ENCODE data around the gene SCN1B. TPM values are rescaled to one million over a fixed set of nuclear protein-coding genes. Genes with fewer than 3 reads are reported as not detected.

Gene SCN1B
- total and polyA plus RNA-seq, 10 of the 15 experiments (the other 5 are each of a cell fraction or from before 2014, with no cell fraction given), result 0.04 to 0.54 (median 0.11) TPM; not detected in 3

GRCh38 chr19:34998777-34999497 lies 31.3 kb upstream of the SCN1B start (continued):
- TF ChIP-seq BCL3 (IDR thresholded peaks at IDR 0.05; ENCODE audit: borderline replicate concordance, insufficient read depth, low read depth, low read length, poor library complexity, severe bottlenecking) (no peak), USF2 (IDR thresholded peaks at IDR 0.05; ENCODE audit: borderline replicate concordance, low read depth, low read length) (no peak), ZBTB11 (CRISPR knock-in tag; IDR thresholded peaks at IDR 0.05) (no peak), PRDM15 (CRISPR knock-in tag; IDR thresholded peaks at IDR 0.05) (no peak), ATF3 (IDR thresholded peaks at IDR 0.05; ENCODE audit: borderline replicate concordance, extremely low read depth, low read depth, low read length) (no peak), KDM1A (IDR thresholded peaks at IDR 0.05; ENCODE audit: borderline replicate concordance) (no peak), TBL1XR1 (IDR thresholded peaks at IDR 0.05; ENCODE audit: low read depth, low read length) (no peak), SIN3A (IDR thresholded peaks at IDR 0.05; ENCODE audit: low read depth, low read length) (no peak), NR2C1 (IDR thresholded peaks at IDR 0.05) (no peak), PBX3 (IDR thresholded peaks at IDR 0.05; ENCODE audit: insufficient replicate concordance, low read depth, low read length) (no peak), CREM (IDR thresholded peaks at IDR 0.05; ENCODE audit: low read depth) (no peak), MYC (IDR thresholded peaks at IDR 0.05; ENCODE audit: insufficient read depth, insufficient read length, insufficient replicate concordance, low read length, severe bottlenecking) (no peak), CBFB (IDR thresholded peaks at IDR 0.05; ENCODE audit: low read depth) (no peak), YY1 (IDR thresholded peaks at IDR 0.05; ENCODE audit: low read depth, low read length) (no peak)
